ENCODE results near the gene PCDH20.
"Not testable (repeated sequence)": the region's sequence is repeated elsewhere in the genome, so short reads cannot be mapped to it uniquely, and the experiment has no call there.

PCDH20 gene

GRCh38 chr13:61415749-61416148, at the start of gene PCDH20:
Gene PCDH20, minus strand, starts transcription at chr13:61415849. Its CDS starts 691 bp downstream, at chr13:61415158.
- H3K27ac ChIP-seq = no peak within 1 kb of the TSS
- DNase-seq (ENCODE audit: low read depth, low spot score) = no peak

GRCh38 chr13:61463024-61463423, 47.4 kb upstream of the PCDH20 start:
- H3K27ac ChIP-seq = no peak overlapping the region
- no peak for DNase-seq (ENCODE audit: low read depth, low spot score)

GRCh38 chr13:61453121-61453520, 37.5 kb upstream of the PCDH20 start:
- DNase-seq (ENCODE audit: low read depth, low spot score) = no peak
- no peak overlapping the region for H3K27ac ChIP-seq

- H3K27ac ChIP-seq = no peak overlapping the region
- DNase-seq (ENCODE audit: low read depth, low spot score) = no peak
Measured at GRCh38 chr13:61432029-61432428, 16.4 kb upstream of the PCDH20 start.

- DNase-seq (ENCODE audit: low read depth, low spot score) = no peak
- H3K27ac ChIP-seq = no peak overlapping the region
Measured at GRCh38 chr13:61423915-61424314, 8.3 kb upstream of the PCDH20 start.

GRCh38 chr13:61417086-61417570, 1.5 kb upstream of the PCDH20 start:
- DNase-seq (ENCODE audit: low read depth, low spot score) = no peak
- no peak overlapping the region for H3K27ac ChIP-seq

GRCh38 chr13:61415058-61415721, 459 bp downstream of the PCDH20 start:
- H3K27ac ChIP-seq = no peak overlapping the region
- DNase-seq (ENCODE audit: low read depth, low spot score) = no peak

GRCh38 chr13:61414686-61415057, 977 bp downstream of the PCDH20 start:
- H3K27ac ChIP-seq = no peak overlapping the region
- no peak for DNase-seq (ENCODE audit: low read depth, low spot score)

GRCh38 chr13:61413572-61414535, 1.8 kb downstream of the PCDH20 start:
- no peak overlapping the region for H3K27ac ChIP-seq
- DNase-seq (ENCODE audit: low read depth, low spot score) = no peak

GRCh38 chr13:61410669-61411297, 4.9 kb downstream of the PCDH20 start:
- DNase-seq (ENCODE audit: low read depth, low spot score) = no peak

GRCh38 chr13:61410266-61410665, 5.4 kb downstream of the PCDH20 start:
- no peak for DNase-seq (ENCODE audit: low read depth, low spot score)

More at GRCh38 chr13:61410669-61411297, 4.9 kb downstream of the PCDH20 start:
- H3K27ac ChIP-seq = no peak overlapping the region

GRCh38 chr13:61408571-61408970, 7.1 kb downstream of the PCDH20 start:
- no peak for DNase-seq (ENCODE audit: low read depth, low spot score)
- no peak overlapping the region for H3K27ac ChIP-seq

More at GRCh38 chr13:61410266-61410665, 5.4 kb downstream of the PCDH20 start:
- no peak overlapping the region for H3K27ac ChIP-seq

- H3K27ac ChIP-seq = no peak overlapping the region
Measured at GRCh38 chr13:61406275-61406674, 9.4 kb downstream of the PCDH20 start.

GRCh38 chr13:61396121-61396520, 19.5 kb downstream of the PCDH20 start:
- H3K27ac ChIP-seq = no peak overlapping the region
- DNase-seq (ENCODE audit: low read depth, low spot score) = no peak

More at GRCh38 chr13:61406275-61406674, 9.4 kb downstream of the PCDH20 start:
- DNase-seq (ENCODE audit: low read depth, low spot score) = no peak

GRCh38 chr13:61391426-61391825, 24.2 kb downstream of the PCDH20 start:
- DNase-seq (ENCODE audit: low read depth, low spot score) = no peak
- H3K27ac ChIP-seq = no peak overlapping the region

GRCh38 chr13:61387694-61388093, 28.0 kb downstream of the PCDH20 start:
- no peak overlapping the region for H3K27ac ChIP-seq
- no peak for DNase-seq (ENCODE audit: low read depth, low spot score)

- no peak overlapping the region for H3K27ac ChIP-seq
- DNase-seq (ENCODE audit: low read depth, low spot score) = no peak
Measured at GRCh38 chr13:61383111-61383510, 32.5 kb downstream of the PCDH20 start.

- no peak for DNase-seq (ENCODE audit: low read depth, low spot score)
- H3K27ac ChIP-seq = no peak overlapping the region
Measured at GRCh38 chr13:61370520-61370919, 45.1 kb downstream of the PCDH20 start.

- not testable (repeated sequence) for DNase-seq (ENCODE audit: low read depth, low spot score); H3K27ac ChIP-seq
Measured at GRCh38 chr13:61364690-61365089, 51.0 kb downstream of the PCDH20 start.

GRCh38 chr13:61362522-61362921, 53.1 kb downstream of the PCDH20 start:
- no peak for DNase-seq (ENCODE audit: low read depth, low spot score)
- H3K27ac ChIP-seq = no peak overlapping the region

All from epithelial cell of prostate (primary cell).